Measurements from ENCODE around the gene DOCK3.

GRCh38 chr3:50873376-50874157, 198.8 kb downstream of the DOCK3 start:
- TF ChIP-seq CTCF (IDR thresholded peaks at IDR 0.05; ENCODE audit: insufficient read depth, low read length) (no peak), SPI1 (IDR thresholded peaks at IDR 0.05; ENCODE audit: borderline replicate concordance, low read depth) (no peak), POLR2AphosphoS5 (IDR thresholded peaks at IDR 0.05; ENCODE audit: low read depth) (no peak), REST (IDR thresholded peaks at IDR 0.05; ENCODE audit: insufficient replicate concordance, low read depth) (no peak), GABPA (IDR thresholded peaks at IDR 0.05; ENCODE audit: low read depth) (no peak)

Measured in HL-60 (cell line).